ENCODE results near the gene PI4KA.
"Not testable (repeated sequence)": the region's sequence is repeated elsewhere in the genome, so short reads cannot be mapped to it uniquely, and the experiment has no call there.

PI4KA gene

GRCh38 chr22:20746431-20747189, 112.0 kb downstream of the PI4KA start:
- DNase-seq, result no peak

GRCh38 chr22:20745119-20745518, 113.5 kb downstream of the PI4KA start:
- DNase-seq, result no peak

GRCh38 chr22:20744456-20744855, 114.2 kb downstream of the PI4KA start:
- no peak for DNase-seq

GRCh38 chr22:20742764-20743163, 115.8 kb downstream of the PI4KA start:
- no peak for DNase-seq

GRCh38 chr22:20741634-20742581, 116.7 kb downstream of the PI4KA start:
- DNase-seq, result no peak

GRCh38 chr22:20741008-20741633, 117.5 kb downstream of the PI4KA start:
- no peak for DNase-seq

GRCh38 chr22:20740222-20740951, 118.2 kb downstream of the PI4KA start:
- DNase-seq, result no peak

- no peak for DNase-seq
These were observed 120.1 kb downstream of the PI4KA start for GRCh38 chr22:20738394-20739089.

- DNase-seq, result not testable (repeated sequence)
These were observed 121.7 kb downstream of the PI4KA start for GRCh38 chr22:20736891-20737290.

GRCh38 chr22:20735356-20736162, 123.1 kb downstream of the PI4KA start:
- not testable (repeated sequence) for DNase-seq

- not testable (repeated sequence) for DNase-seq
These were observed 126.2 kb downstream of the PI4KA start for GRCh38 chr22:20732431-20732830.

- DNase-seq, result no peak
These were observed 129.4 kb downstream of the PI4KA start for GRCh38 chr22:20729194-20729593.

- DNase-seq, result no peak
These were observed 130.0 kb downstream of the PI4KA start for GRCh38 chr22:20728523-20729190.

- DNase-seq, result no peak
These were observed 131.2 kb downstream of the PI4KA start for GRCh38 chr22:20727118-20728015.

- DNase-seq, result no peak
These were observed 132.5 kb downstream of the PI4KA start for GRCh38 chr22:20725987-20726558.

GRCh38 chr22:20724676-20725454, 133.7 kb downstream of the PI4KA start:
- DNase-seq, result no peak

GRCh38 chr22:20721409-20722218, 137.0 kb downstream of the PI4KA start:
- no peak for DNase-seq
